Fibroblast of skin of right biceps (primary cell): ENCODE data around the gene MEGF6.
A peak's percentile ranks its signal among the peaks of the same experiment; 100 is the strongest.
"Not testable (repeated sequence)": the region's sequence is repeated elsewhere in the genome, so short reads cannot be mapped to it uniquely, and the experiment has no call there.

Source experiments
- DNase-seq: peaks from one replicate; pipeline ENCODE4 v3.0.0-alpha.2; 2013

Gene MEGF6

GRCh38 chr1:3629561-3630160, 18.4 kb upstream of the MEGF6 start:
- no peak for DNase-seq

- DNase-seq: no peak
Measured at GRCh38 chr1:3628445-3628844, 17.1 kb upstream of the MEGF6 start.

DNA sequence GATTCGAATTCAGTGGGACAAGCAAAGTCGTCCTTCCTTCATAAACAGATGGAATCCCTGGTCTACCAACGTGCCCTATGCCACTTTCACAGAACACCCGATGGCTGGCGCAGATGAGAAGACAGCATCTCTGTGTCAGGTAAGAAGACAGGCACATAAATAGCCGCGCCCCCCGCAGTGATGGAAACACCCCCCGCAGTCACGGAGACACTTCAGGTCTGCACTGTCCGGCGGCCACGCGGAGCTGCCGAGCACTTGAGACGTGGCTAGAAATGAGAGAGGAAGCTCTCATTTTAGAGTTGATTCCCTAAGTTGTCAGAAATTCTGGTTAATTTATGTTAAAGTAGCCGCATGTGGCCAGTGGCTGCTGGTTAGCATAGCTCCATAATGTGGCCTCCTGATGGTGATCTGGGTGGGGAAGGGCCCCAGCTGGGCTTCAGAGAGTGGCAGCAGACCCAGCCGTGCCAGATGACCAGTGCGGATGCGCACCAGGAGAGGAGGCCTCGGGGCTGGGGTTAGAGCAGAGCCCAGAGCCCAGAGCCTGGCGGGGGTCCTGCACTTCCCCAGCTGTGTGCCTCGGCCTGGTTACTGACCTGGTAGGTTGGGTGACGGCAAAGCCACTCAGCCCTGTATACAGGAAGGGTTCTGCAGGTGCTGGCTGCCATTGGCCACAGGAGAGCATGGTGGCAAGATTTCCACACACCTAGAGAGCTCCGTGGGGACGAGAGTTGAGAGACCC, 16.4 kb upstream of the MEGF6 start:
- DNase-seq: no peak

DNA sequence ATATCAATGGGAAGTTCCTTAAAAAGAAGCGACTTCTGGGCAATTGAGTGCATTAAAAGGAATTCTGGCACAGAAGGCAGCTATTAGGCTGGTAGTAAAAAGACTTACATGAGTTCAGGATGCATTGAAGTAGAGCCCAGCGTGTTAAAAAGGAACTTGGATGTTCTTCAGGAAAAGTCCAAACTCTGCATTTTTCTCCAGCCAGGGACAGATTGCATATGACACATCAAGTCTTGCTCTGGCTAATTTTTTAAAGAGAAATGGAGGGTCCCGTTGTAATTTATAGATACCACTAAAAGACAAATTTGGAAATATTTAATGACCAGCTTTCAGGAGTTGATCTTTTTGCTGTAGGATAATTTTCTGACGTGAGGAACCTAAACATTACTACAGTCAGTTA, 14.7 kb upstream of the MEGF6 start:
- no peak for DNase-seq

- no peak for DNase-seq
Measured at GRCh38 chr1:3625151-3625907, 14.0 kb upstream of the MEGF6 start.

DNA sequence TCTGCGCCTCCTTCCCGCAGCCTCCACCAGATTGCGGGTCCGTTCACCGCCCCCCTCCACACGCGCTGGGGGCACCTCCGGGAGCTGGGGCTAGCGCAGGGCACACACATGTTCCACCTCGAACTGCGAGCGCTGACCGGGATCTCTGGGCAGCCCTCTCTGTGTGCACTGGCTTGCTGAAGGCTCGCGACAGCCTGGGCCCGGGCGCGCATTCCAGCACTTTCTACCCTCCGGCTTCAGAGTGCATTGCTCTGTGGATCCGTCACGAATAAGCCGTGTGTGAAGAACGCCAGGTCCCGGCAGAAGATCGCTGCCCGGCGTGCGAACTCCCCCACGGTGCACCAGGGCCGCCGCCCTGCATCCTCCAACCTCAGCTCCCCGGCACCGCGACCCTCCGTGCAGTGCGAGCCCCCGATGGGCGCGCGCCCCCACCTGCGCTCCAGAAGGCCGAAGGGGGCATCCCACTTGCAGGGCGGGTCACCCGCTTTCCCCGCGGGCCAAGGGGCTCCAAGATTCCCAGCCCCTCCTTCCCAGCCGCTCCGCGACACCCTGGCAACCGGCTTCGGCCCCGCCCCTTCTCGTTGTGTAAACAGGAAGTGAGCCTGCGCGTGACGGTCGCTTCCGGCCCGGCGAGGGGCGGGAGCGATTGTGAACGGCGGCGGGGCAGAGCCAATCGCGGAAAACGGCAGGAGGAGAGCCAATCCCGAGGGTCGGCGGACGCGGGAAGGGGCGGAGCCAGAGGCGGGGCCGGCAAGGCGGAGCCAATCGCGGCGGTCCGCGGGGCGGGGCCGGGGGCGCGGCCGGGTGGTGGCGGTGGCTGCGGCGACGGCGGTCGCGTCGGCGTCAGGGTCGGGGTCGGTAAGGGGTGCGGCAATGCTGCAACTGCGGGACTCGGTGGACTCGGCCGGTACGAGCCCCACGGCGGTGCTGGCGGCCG, 13.2 kb upstream of the MEGF6 start, which contains the start of gene TPRG1L:
TPRG1L (plus strand) TSS at position 816 of the 937 bp plus-strand sequence; CDS start at position 874, 58 bp downstream.
- DNase-seq: peak; percentile 94

- DNase-seq: no peak
Measured at GRCh38 chr1:3623441-3624199, 12.3 kb upstream of the MEGF6 start.

GRCh38 chr1:3622102-3622501, 10.8 kb upstream of the MEGF6 start:
- not testable (repeated sequence) for DNase-seq

- peak; percentile 31 for DNase-seq
Measured at GRCh38 chr1:3621151-3621671, 9.9 kb upstream of the MEGF6 start.

DNA sequence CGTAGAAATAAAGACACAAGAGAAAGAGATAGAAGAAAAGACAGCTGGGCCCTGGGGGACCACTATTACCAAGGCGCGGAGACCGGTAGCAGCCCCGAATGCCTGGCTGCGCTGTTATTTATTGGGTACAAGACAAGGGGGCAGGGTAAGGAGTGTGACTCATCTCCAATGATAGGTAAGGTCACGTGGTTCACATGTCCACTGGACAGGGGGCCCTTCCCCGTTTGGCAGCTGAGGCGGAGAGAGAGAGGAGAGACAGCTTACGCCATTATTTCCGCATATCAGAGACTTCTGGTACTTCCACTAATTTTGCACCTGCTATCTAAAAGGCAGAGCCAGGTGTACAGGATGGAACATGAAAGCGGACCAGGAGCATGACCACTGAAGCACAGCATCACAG, 9.4 kb upstream of the MEGF6 start:
- no peak for DNase-seq

- DNase-seq: peak; percentile 73
Measured at GRCh38 chr1:3618881-3619671, 7.8 kb upstream of the MEGF6 start.

GRCh38 chr1:3618531-3618880, 7.2 kb upstream of the MEGF6 start:
- DNase-seq: no peak

DNA sequence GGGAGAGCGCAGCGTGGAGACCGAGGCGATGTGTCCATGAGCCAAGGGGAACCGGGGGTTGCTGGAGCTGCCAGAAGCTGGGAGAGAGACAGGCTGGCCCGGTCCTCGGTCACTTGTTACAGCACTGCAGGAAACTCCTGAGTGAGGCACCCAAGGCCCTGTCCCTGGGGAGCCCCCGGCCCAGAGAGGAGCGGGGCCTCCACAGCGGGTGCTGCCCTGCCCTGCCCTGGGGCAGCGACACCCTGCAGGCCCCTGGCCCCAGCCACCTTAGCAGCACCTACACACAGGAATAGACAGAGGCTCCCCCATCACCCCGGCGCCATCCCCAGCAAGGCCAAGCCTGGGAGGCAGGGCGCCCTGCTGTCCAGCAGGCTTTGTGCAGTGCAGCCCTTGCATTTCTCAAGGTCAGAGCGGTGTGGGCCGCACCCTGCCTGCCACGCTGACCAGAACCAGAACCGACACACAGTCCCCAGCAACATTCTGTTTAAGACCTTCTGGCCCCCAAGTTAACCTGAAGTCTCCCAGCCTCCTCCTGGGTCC, 6.6 kb upstream of the MEGF6 start:
- no peak for DNase-seq

- DNase-seq: no peak
Measured at GRCh38 chr1:3616861-3617260, 5.6 kb upstream of the MEGF6 start.

GRCh38 chr1:3614755-3615742, 3.7 kb upstream of the MEGF6 start:
- no peak for DNase-seq

DNA sequence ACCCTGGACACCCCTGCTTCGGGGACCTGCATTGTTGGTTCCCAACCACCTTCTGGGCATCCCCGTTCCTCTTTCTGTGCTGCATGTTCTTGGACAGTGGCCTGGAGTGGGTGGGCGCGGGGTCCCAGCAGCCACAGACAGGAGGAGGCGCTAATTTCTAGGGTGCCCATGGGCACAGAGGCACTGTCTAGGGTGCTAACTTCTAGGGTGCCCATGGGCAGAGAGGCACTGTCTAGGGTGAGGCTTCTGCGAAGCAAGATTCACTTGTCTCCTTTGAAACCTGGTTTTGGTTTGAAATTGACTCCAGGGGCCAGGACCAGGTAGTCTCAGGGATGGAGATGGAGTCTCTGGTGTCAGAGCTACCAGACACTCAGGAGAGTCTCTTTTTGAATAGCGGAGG, 815 bp upstream of the MEGF6 start:
- no peak for DNase-seq

DNA sequence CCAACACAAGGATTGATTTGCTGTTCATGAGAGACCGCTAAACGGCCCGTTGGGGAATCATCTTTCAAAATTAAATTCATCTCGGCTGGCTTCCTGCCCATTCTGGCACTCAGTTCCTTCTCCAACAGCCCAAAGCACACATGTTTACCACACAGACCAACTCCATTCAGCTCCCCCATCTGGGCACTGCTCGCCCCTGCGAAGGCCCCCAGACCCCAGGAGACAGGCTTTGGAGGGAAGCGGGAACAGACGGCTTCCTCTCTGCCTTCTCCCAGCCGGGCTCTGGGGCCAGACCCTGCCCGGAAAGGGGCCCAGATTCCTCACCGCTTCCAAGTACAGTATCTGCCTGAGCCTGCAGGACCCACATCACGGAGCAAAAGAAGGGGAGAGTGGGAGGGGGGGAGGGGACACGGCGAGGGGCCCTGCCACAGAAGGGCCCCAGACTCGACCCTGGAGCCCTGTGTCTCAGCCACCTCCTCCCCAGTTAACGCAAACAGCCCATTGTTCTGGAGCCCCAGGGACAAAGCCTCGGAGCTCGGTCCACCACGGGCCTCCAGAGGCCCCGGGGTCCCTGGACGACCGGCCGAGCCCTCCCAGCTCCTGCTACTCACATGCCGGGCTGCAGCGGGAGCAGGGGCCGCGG, 660 bp downstream of the MEGF6 start:
- DNase-seq: peak; percentile 35

- DNase-seq: no peak
Measured at GRCh38 chr1:3609769-3610526, 1.4 kb downstream of the MEGF6 start.
